GM21737 (cell line): ENCODE measurements around the gene PRSS36.
"Not testable (repeated sequence)": the region's sequence is repeated elsewhere in the genome, so short reads cannot be mapped to it uniquely, and the experiment has no call there.

ENCODE experiments used
- ATAC-seq: cut with Tn5 transposase; IDR thresholded peaks from one replicate; pipeline ENCODE4 v1.9.1; 2021; ENCODE audit warnings: mild to moderate bottlenecking, moderate library complexity; ENCODE audit not compliant: unreplicated experiment

Gene PRSS36

GRCh38 chr16:31149894-31150890, at the start of gene PRSS36:
PRSS36 (minus strand) TSS chr16:31150066; CDS start chr16:31150035, 31 bp downstream.
- no peak for ATAC-seq

- ATAC-seq = no peak
Measured at GRCh38 chr16:31199430-31200041, 49.7 kb upstream of the PRSS36 start.

- ATAC-seq = no peak
Measured at GRCh38 chr16:31198207-31198882, 48.5 kb upstream of the PRSS36 start.

GRCh38 chr16:31196324-31197088, 46.6 kb upstream of the PRSS36 start:
- no peak for ATAC-seq

GRCh38 chr16:31195861-31196260, 46.0 kb upstream of the PRSS36 start:
- not testable (repeated sequence) for ATAC-seq

GRCh38 chr16:31194898-31195297, 45.0 kb upstream of the PRSS36 start:
- no peak for ATAC-seq

- ATAC-seq = no peak
Measured at GRCh38 chr16:31193874-31194273, 44.0 kb upstream of the PRSS36 start.

GRCh38 chr16:31192856-31193642, 43.2 kb upstream of the PRSS36 start:
- no peak for ATAC-seq

GRCh38 chr16:31191697-31192428, 42.0 kb upstream of the PRSS36 start:
- ATAC-seq = no peak

GRCh38 chr16:31190818-31191444, 41.1 kb upstream of the PRSS36 start:
- no peak for ATAC-seq

- no peak for ATAC-seq
Measured at GRCh38 chr16:31190061-31190460, 40.2 kb upstream of the PRSS36 start.

- ATAC-seq = no peak
Measured at GRCh38 chr16:31189412-31189778, 39.5 kb upstream of the PRSS36 start.

GRCh38 chr16:31188450-31189411, 38.9 kb upstream of the PRSS36 start:
- ATAC-seq = no peak

GRCh38 chr16:31187808-31188189, 37.9 kb upstream of the PRSS36 start:
- no peak for ATAC-seq

- no peak for ATAC-seq
Measured at GRCh38 chr16:31186930-31187807, 37.3 kb upstream of the PRSS36 start.

GRCh38 chr16:31186176-31186575, 36.3 kb upstream of the PRSS36 start:
- ATAC-seq = no peak

GRCh38 chr16:31185339-31185738, 35.5 kb upstream of the PRSS36 start:
- ATAC-seq = no peak
